ENCODE results near the gene MMS19. TPM values are rescaled to one million over a fixed set of nuclear protein-coding genes. Genes with fewer than 3 reads are reported as not detected.

MMS19 gene
- total RNA-seq, 2 experiments from 2014 or later = 74.8 to 95.7 TPM

Small RNA genes within 50 kb of the gene (small RNA-seq; reads per million reads assigned to genes)
- gene RF00019 = not detected

Other genes starting within 250 kb of the MMS19 start
- gene ARHGAP19, start 205.8 kb downstream of the MMS19 start, total RNA-seq (2014; rRNA removed; shearing (Covaris generic)) = 33.3 and 34.1 TPM in 2 replicates
- gene ARHGAP19, start 205.8 kb downstream of the MMS19 start, total RNA-seq (2022) = 60.5 and 73.1 TPM in 2 replicates
- gene FRAT1, start 179.2 kb downstream of the MMS19 start, total RNA-seq (2014; rRNA removed; shearing (Covaris generic)) = 5.1 and 7.0 TPM in 2 replicates
- gene FRAT1, start 179.2 kb downstream of the MMS19 start, total RNA-seq (2022) = 12.2 and 12.4 TPM in 2 replicates
- gene FRAT2, start 163.7 kb downstream of the MMS19 start, total RNA-seq (2014; rRNA removed; shearing (Covaris generic)) = 9.3 and 12.3 TPM in 2 replicates
- gene FRAT2, start 163.7 kb downstream of the MMS19 start, total RNA-seq (2022) = 18.3 and 18.4 TPM in 2 replicates
- 32.1 and 38.6 TPM in 2 replicates for gene RRP12, start 97.1 kb downstream of the MMS19 start, total RNA-seq (2014; rRNA removed; shearing (Covaris generic))
- gene RRP12, start 97.1 kb downstream of the MMS19 start, total RNA-seq (2022) = 32.7 and 39.3 TPM in 2 replicates
- gene PGAM1, start 72.2 kb downstream of the MMS19 start, total RNA-seq (2014; rRNA removed; shearing (Covaris generic)) = 243 and 289 TPM in 2 replicates
- 286 and 467 TPM in 2 replicates for gene PGAM1, start 72.2 kb downstream of the MMS19 start, total RNA-seq (2022)
- 46.8 and 59.6 TPM in 2 replicates for gene EXOSC1, start 52.4 kb downstream of the MMS19 start, total RNA-seq (2014; rRNA removed; shearing (Covaris generic))
- gene EXOSC1, start 52.4 kb downstream of the MMS19 start, total RNA-seq (2022) = 54.8 and 56.2 TPM in 2 replicates
- gene ZDHHC16, start 52.2 kb downstream of the MMS19 start, total RNA-seq (2014; rRNA removed; shearing (Covaris generic)) = 28.7 and 31.0 TPM in 2 replicates
- gene ZDHHC16, start 52.2 kb downstream of the MMS19 start, total RNA-seq (2022) = 35.8 and 38.4 TPM in 2 replicates
- gene UBTD1, start 502 bp upstream of the MMS19 start, total RNA-seq (2014; rRNA removed; shearing (Covaris generic)) = 1.1 and 1.4 TPM in 2 replicates
- 2.0 and 2.2 TPM in 2 replicates for gene UBTD1, start 502 bp upstream of the MMS19 start, total RNA-seq (2022)
- gene ANKRD2, start 74.4 kb upstream of the MMS19 start, total RNA-seq (2014; rRNA removed; shearing (Covaris generic)) = not detected in 2 replicates
- not detected in 2 replicates for gene ANKRD2, start 74.4 kb upstream of the MMS19 start, total RNA-seq (2022)
- not detected in 2 replicates for gene HOGA1, start 86.0 kb upstream of the MMS19 start, total RNA-seq (2014; rRNA removed; shearing (Covaris generic))
- gene HOGA1, start 86.0 kb upstream of the MMS19 start, total RNA-seq (2022) = 0.25 TPM in 1 of 2 replicates, not detected in the other
- gene C10orf62, start 91.3 kb upstream of the MMS19 start, total RNA-seq (2014; rRNA removed; shearing (Covaris generic)) = not detected in 2 replicates
- gene C10orf62, start 91.3 kb upstream of the MMS19 start, total RNA-seq (2022) = not detected in 2 replicates
- 2.4 and 2.9 TPM in 2 replicates for gene MORN4, start 135.1 kb upstream of the MMS19 start, total RNA-seq (2014; rRNA removed; shearing (Covaris generic))
- 5.4 TPM in 2 replicates for gene MORN4, start 135.1 kb upstream of the MMS19 start, total RNA-seq (2022)
- 8.0 and 9.2 TPM in 2 replicates for gene PI4K2A, start 142.2 kb upstream of the MMS19 start, total RNA-seq (2014; rRNA removed; shearing (Covaris generic))
- 11.9 and 12.7 TPM in 2 replicates for gene PI4K2A, start 142.2 kb upstream of the MMS19 start, total RNA-seq (2022)
- gene AVPI1, start 188.8 kb upstream of the MMS19 start, total RNA-seq (2014; rRNA removed; shearing (Covaris generic)) = 2.8 and 4.6 TPM in 2 replicates
- 2.1 and 3.2 TPM in 2 replicates for gene AVPI1, start 188.8 kb upstream of the MMS19 start, total RNA-seq (2022)
- gene MARVELD1, start 215.3 kb upstream of the MMS19 start, total RNA-seq (2014; rRNA removed; shearing (Covaris generic)) = not detected in 2 replicates
- gene MARVELD1, start 215.3 kb upstream of the MMS19 start, total RNA-seq (2022) = 0.13 TPM in 1 of 2 replicates, not detected in the other
- gene ZFYVE27, start 238.7 kb upstream of the MMS19 start, total RNA-seq (2014; rRNA removed; shearing (Covaris generic)) = 24.0 and 25.5 TPM in 2 replicates
- 31.8 and 33.0 TPM in 2 replicates for gene ZFYVE27, start 238.7 kb upstream of the MMS19 start, total RNA-seq (2022)